DMS 273 treated with DMSO at 0.1 percent for 48 hours (cell line): ENCODE measurements around the gene RBM20.

ENCODE experiments used
- DNase-seq: peaks from one replicate; lab custom pipeline; 2025; lab: John Stamatoyannopoulos, UW

Gene RBM20

DNA sequence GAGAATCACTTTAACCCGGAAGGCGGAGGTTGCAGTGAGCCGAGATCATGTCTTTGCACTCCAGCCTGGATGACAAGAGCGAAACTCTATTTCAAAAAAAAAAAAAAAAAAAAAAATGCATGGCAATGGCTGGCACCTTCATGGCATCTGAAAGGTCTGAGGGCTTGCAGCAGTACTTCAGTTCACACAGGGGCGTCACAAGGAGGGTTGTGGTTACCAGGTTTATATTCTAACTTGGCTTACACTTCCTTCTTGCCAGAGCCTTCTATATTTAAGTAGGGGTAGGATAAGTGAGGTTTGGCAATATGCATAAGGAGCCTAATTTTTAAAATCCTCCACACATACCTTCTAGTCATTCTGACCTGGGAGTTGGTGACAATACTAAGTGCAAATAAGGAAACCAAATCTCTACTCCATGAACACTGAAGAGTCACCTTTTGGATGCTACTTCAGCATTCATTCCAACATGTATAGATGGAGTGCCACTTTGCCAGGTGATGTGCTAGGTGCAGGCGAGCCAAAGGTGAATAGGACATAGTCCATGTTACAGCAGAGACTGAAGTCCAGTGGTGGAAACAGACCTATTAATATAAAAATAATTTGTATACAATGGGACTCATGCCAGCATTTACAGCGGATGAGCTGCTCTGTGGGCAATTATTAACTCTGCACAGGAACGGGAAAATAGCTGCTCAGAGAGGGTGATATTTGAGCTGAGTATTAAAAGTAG, 169.8 kb downstream of the RBM20 start:
- DNase-seq, result no peak

DNA sequence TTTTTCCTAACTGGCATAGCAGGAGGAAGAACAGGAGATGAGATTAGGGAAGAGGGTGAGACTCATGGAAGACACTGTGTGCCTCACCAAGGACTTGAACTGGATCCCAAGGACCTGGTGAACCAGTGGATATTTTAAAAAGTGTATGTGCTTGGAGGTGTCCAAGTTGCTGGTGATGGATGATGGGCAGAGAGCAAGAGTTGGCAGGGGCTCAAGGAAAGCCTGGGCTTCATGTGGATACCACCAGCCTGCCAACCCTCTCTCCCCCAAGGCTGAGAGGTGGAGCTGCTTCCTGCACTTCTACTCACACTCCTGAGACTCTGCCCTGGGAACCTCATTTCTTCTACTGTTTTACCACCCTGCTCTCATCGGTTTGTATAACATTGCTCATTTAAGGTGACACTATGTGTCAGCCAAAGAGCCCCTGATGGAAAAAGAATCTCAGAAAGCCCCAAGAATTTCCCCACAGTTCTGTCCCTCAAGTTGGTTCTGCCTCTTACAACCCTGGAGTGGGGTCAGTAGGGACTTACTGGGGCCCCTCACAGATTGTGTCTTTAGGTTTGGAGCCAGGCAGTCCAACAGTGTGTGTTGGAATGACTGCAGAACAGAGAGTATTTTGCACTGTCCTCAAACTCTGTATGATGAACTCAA, 171.3 kb downstream of the RBM20 start:
- DNase-seq, result no peak

DNA sequence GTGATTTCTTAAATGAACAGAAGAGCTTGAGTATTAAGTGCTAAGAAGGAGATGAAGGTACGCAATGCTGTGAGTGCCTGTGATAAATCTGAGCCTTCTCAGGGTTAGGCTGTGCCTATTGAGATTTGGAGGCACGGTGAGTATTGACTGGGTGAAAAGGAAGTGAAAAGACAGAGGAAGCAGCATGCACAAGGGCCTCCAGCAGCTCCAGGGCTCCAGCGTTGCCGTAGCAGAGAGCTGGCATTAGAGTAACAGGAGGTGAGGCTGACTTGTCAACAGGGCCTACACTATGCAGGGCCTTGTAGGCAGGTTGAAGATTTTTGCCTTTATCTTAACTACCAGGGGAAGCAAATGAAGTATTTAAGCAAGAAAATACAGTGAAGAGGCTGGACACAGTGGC, 173.5 kb downstream of the RBM20 start:
- no peak for DNase-seq

DNA sequence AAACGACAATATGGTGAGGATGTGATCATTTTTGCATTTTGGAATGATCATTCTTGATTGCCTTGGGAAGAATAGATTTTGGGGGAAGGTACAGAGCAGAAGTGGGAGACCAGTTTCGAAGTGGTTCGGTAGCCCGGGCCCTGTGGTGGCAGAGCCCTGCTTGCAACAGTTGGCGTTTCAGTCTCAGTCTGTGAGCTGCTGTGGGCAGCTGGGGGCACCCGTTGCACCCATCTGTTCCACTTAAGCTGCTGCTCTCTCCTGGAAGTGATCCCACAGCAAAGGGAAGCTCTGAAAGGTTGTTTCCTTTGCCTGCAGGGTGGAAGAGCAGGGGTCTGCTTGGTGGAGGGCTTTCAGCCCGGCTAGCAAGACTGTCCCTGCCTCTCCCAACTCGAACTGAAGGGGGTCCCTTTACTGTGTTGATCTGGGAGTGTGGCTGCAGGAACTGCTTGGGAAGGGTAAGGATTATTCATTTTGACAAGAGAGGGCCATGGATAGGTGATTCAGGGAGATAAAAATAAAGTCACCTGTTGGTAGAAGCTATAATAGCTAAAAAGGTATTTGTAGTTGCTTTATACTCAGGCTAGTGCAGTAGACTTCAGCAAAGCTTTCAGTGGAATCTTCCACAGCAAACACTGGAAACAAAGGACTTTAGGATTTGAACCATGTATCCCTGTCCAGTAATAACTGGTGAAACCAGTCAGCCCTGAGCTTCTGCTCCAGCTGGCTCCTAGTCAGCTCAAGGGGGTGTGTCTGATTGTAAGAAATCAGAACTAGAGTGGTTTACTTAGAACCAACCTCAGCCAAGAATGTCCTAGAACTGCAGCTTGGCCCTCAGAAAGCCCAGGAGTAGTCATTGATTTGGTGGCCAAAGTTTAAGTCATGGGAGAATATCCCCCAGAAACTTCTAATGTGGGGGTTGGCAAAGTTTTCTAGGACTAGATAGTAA, 174.4 kb downstream of the RBM20 start:
- peak; percentile 57 for DNase-seq

DNA sequence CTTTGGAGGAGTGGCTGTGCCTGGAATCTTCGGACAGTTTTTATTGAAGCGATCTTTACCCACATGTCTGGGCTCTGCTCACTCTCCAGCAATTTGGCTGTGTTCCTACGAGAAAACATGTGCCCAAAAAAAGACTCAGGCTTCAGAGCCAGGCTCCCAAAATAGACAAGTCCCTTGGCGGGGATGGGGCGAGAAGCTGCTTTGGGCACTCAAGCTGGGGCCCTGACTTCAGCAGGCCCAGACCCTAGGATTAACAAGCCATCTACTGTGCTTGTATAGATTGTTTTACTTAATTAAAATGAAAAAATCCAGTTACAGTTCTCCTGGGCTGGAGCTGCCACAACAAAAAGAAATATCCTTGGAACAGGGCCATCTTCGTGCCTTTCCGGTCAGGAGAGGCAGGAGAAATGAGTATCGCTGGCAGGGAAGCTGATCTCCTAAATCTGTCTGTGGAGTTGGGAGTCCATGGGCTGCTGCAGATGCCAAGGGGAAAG, 176.2 kb downstream of the RBM20 start:
- DNase-seq, result peak; percentile 28

DNA sequence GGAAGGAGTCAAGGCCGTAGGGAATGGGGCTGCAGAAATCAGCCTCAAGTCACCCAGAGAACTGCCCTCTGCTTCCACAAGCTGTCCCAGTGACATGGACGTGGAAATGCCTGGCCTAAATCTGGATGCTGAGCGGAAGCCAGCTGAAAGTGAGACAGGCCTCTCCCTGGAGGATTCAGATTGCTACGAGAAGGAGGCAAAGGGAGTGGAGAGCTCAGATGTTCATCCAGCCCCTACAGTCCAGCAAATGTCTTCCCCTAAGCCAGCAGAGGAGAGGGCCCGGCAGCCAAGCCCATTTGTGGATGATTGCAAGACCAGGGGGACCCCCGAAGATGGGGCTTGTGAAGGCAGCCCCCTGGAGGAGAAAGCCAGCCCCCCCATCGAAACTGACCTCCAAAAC, 177.4 kb downstream of the RBM20 start:
- DNase-seq, result no peak

DNA sequence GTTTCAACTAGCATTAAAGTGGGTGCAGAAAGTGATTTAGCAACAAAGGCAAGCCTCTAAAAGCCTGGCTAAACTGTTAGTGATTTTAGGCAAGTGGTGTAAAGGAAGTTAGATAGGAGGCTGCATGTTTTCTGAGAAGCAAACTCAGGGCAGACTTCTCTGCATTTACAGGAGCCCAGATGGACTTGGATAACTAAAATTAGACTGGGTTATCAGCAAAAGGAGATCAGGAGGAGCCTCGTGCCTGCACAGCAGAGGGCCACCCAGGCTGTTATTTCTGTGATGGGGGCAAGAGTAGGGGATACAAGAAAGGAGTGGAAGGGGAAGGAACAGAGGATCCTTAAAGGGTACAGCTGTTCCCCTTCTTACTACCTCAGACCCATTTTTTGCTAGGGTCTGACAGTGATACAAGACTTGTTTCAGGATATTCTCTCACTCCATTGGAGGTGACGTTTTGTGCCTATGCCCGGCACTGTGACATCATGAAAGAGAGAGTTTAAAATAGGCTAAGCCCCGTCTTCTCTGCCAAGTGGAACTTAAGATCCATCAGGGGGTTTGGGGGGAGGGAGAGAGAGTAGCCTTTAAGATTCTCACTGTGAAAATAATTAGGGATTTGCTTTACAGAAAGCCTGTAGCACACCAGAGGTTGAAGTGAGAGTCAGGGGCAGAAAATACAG, 178.0 kb downstream of the RBM20 start:
- DNase-seq, result peak; percentile 33

DNA sequence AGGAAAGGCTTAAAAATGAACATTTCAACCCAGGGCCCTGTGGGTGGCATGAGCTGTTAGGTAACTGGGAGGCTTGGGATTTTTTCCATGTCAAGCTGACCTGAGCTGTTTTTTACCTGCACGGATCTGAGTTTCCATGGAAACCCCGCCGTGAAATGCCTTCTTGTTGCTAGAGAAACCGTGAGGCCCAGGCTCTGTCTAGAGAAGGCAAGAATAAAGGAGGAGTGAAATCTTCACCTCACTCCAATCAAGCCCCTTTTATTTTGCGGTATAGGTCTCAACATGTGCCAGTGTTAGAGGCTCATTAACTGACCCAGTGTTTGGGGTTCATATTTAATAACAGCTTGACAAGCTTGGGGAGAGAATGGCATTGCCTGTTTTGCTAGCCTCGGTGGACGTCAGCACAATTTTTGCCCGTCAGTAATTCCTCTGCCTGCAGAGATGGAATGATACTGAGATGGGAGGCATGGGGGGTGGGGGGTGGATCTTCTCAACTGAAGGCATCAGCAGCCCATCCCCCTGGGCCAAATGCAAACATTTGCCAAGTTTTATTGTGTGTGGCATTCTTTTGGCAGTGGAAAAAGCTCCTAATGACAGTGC, 178.7 kb downstream of the RBM20 start:
- DNase-seq, result no peak

DNA sequence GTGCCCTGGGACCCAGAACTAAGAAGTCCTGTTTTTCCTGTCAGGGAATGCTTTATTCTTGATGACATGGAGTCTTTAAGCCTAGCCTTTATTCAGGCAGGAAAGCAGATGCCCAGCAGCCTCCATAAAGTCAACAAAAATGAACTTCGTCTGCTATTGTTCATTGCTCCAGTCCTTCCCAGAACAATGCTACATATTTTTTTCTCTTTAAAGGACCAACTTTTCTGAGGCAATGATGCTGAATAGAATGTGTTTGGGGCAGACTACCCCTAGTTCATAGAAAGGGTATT, 180.0 kb downstream of the RBM20 start:
- no peak for DNase-seq

DNA sequence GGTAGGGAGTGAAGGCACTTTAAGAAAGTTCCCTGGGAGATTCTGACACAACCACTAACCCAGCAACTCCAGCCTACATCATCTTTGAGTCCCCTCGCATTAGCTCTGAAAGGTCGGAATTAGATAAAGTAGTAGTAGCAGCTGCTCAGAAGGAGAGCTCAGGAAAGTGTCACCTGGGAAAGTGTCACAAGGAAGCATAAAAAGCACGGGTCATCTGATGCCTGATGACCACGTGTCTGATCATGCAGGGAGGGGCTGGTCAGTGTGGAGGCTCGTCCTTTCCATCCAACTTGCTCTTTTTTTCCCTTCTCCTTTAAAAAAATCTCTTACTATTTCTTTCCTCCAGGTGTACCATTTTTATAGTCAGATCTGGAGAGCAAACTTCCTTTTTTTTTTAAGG, 180.5 kb downstream of the RBM20 start:
- no peak for DNase-seq

DNA sequence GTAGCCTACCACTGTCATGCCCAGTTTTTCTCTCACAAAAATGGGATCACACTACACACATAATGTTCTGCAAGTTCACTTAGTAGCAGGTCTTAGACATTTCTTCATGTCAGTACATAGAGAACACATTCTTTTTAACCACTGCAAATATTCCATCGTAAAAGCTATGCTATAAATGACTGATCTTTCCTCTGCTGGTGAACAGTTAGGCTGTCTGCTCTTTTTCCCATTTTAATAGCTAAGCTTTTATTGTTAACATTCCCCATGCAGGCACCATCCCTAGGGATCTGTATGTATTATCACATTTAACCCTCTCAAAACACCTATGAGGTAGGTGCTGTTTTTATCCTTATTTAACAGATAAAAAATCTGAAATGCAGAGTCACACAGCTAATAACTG, 181.4 kb downstream of the RBM20 start:
- no peak for DNase-seq

DNA sequence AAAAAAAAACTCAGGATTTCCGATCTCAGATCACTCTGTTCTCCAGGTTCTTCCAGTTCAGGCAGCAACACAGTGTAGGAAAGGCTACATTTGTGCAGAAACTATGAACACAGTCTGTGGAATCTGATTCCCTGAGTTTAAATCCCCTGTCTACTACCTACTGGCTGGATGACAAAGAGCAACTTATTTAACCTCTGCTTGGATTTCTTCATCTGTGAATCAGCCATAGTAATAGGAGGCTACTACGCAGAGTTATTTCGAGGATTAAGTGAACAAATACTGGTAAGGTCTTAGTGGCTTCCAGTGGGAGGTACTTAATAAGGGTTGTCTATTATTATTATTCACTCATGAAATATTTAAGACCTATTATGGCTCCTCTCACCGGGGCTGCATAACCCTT, 183.3 kb downstream of the RBM20 start:
- no peak for DNase-seq

DNA sequence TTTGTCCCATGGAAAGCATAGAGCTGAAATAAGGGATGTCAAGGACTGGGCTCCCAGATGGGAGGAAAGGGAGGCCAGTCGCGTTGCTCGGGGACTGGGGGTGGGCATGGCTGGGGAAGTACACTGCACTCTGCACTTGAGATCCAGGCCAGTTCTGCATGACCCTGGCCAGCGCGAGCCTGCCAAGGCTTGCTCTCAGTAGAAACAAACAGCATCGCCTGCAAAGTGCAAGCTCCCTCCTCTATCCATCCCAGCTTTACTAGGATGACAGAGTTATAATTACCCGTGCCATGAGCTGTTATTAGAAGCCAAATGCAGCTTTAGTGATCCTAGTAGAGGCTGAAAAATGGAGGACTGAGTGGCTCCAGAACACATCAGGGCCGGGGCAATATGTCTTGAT, 183.7 kb downstream of the RBM20 start:
- no peak for DNase-seq

DNA sequence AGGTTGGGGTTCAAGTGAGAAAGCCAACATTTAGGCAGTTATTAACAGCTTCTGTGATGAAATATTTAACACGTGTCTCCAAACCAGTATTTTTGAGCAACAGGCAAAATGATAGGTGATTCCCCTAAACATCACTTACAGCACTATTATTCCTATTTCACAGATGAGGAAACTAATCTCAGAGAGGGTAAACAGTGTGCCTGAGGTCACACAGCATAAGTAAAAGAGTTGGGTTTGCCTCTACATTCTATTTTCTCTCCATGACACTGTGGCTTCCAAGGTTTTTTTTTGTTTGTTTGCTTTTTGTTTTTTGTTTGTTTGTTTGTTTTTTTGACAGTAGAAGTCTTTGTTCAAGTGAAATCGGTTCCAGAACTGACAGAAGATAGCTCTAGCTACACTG, 184.4 kb downstream of the RBM20 start:
- no peak for DNase-seq

DNA sequence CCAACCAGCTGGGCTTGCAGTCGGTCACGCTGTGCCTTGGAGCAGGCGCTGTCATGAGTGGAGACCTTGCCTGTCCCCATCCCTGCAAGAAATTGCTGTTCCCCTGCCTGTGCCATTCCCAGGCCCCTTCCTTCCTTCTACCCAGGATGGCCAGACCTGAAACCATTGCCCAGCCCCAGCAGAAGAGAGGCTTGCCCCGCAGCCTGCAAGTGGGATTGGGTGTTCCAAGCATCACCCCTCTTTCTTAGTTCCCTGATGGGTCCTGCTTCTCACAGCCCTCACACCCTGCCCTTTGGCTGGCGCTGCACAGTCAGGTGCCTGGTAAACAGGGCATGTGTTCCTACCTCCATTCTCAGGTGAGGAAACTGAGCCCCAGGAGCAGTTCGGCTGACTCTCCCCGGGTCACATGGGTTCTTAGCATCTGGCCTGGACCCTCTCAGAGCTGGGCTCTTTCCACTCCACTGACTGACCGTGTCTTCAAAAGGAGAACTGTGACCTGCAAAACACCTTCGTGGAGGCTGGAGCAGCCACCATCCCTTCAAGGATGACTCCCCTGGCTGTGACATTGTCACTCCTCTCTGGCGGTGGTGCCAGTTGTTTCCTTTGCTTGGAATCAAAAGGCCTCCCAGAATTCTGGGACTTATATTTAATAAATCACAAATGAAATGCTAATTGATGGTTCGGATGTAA, 185.7 kb downstream of the RBM20 start:
- DNase-seq, result no peak

DNA sequence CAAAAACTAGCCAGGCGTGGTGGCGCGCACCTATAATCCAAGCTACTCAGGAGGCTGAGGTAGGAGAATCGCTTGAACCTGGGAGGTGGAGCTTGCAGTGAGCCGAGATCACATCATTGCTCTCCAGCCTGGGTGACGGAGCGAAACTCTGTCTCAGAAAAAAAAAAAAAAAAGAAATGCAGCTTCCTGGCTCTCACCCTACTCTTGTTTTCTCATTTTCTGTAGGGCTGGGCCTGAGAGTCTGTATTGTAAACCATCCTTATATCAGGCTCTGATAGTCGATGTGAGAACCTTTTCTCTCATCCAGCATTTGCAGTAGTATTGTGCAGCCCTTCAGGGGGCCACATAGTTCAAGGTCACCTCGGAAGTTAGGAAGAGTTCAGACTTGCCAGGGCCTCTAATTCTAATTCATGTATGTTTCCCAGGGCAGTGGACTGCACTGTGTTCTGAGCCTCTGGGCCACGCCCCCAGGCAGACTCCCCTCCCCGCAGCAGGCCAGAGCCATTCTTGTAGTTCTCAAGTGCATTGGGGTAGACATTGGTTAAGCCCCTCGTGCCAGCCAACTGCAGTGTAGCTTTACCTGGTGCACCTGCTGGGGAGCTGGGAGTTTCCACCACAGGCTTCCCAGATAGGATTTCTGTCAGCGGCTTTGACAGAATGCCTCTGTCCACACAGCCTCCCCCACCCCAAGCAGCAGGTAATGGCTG, 189.3 kb downstream of the RBM20 start:
- no peak for DNase-seq

DNA sequence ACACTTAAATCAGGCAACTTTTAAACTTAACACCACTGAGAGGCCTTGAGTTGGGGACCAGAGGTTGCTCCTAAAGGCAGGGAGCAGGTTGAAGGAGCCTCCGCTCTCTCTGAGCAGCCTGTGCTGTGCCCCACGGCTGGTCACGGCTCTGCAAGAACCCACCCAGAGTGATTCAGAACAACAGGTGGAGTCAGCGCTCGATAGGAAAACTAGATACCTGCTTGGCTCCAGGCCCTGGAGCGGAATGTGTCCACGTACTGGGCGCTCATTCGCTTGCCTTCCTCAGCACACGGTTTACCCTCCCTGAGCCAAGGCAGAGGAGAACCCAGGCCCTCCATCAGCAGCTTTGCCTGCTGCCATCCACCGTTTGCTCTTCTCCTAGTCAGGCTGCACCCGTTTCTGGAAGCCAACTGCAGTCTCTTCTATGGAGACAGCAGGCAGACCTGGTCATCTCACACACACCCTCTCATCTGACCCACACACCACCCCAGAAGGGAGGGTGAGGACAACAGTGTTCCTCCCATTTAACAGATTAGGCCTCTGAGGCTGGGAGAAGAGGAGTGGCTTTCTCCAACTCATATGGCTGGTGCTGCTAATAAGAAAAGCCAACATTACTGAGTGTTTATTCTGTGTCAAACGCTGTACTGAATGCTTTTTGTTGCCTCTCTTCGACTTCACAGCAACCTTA, 189.9 kb downstream of the RBM20 start:
- no peak for DNase-seq

DNA sequence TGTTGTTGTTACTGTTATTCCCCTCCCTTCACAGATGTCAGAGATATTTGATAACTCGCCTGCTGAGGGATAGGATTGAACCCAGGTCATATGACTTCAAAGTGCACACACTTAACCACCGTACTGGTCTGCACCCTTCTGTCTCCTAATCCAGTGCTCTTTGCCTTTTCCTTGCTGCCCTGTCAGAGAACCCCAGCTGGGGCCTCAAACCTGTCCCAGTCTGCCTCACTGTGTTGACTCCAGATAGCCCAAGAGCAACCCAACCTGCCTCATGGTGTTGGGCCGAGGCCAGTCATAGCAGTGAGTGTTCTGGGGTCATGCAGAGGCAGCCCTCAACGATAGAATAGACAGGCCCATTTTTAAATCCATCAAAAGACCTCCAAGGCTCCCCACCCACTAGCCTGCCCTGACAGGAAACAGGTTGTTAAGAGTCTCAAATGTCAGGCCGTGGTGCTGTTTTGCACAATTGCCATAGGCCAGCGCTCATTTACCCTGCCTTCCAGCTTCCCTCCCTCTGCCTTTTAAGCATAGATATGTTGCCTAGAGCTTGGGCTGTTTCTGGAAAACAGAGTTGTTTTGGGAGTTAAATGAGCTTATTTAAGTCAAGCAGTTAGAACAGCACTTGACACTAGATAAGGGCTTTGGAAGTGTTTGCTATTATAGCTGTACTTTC, 190.6 kb downstream of the RBM20 start:
- DNase-seq, result peak; percentile 92

DNA sequence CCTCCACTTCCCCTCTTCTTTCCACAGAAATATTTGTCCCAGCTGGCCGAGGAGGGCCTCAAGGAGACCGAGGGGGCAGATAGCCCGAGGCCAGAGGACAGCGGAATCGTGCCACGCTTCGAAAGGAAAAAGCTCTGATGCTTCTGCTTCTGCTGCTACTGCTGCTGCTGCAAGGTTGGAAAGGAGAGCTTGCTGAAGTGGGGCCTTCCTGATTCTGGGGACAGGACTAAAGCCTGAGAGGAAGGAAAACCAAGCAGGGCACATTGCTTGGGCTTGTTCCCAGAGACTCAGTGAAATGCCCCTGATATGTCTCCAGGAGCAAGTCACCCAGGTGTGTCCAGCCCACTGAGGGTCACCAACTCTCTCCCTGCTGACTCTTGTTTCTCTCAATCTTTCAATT, 191.7 kb downstream of the RBM20 start:
- DNase-seq, result no peak
